ENCODE results near the gene FBXL19. TPM values are rescaled to one million over a fixed set of nuclear protein-coding genes. Genes with fewer than 3 reads are reported as not detected.

The FBXL19 gene
- total RNA-seq, 1 experiment from 2014 or later: 84.3 TPM

DNA sequence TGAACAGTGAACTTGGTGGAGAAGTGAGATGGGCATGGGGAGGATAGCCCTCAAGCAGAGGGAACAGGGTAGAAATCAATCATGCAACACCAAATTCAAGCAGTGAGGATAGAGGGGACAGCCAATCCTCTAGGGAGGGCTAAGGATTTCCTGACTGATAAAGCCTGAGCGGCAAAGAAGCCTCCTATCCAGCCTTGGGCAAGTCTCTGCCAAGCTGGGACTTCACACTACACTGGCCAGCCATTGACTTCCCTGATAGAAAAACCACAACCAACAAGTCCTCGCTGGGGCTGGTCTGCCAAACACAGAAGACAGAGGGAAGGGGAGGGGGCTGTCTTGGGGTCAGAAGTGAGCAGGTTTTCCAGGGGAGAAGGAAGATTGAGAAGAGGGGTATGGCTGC is 2.5 kb upstream of the FBXL19 start:
- ChIA-PET POLR2A (interaction anchor here (1.0 kb wide), 1 partner anchor 115 kb away, joined by 3 read pairs; no protein-coding TSS in a partner anchor), CTCF (interaction anchor here (1.8 kb wide), 1 partner anchor 76 kb away, joined by 10 read pairs; no protein-coding TSS in a partner anchor)
- Mint-ChIP-seq H3K27ac (no peak overlapping the region), H3K36me3 (peaks cover under 1% of the 10 kb centered on the region; the same call in 1 of the 2 replicates), H3K4me1 (peaks cover 7% of the 10 kb centered on the region), H3K9me3 (no peaks in the 10 kb centered on the region), H3K4me3 (no peak overlapping the region), H3K27me3 (ENCODE audit: low read depth) (no peaks in the 10 kb centered on the region; the same call in 1 of the 2 replicates)
- TF ChIP-seq ZNF396 (CRISPR knock-in tag; IDR thresholded peaks at IDR 0.05; ENCODE audit: borderline replicate concordance) (no peak), SP1 (CRISPR knock-in tag; conservative IDR thresholded peaks at IDR 0.05) (no peak), JUN (CRISPR knock-in tag; IDR thresholded peaks at IDR 0.05) (no peak), MXD4 (CRISPR knock-in tag; IDR thresholded peaks at IDR 0.05; ENCODE audit: borderline replicate concordance) (no peak)
- TF ChIP-seq, protein P1, sequence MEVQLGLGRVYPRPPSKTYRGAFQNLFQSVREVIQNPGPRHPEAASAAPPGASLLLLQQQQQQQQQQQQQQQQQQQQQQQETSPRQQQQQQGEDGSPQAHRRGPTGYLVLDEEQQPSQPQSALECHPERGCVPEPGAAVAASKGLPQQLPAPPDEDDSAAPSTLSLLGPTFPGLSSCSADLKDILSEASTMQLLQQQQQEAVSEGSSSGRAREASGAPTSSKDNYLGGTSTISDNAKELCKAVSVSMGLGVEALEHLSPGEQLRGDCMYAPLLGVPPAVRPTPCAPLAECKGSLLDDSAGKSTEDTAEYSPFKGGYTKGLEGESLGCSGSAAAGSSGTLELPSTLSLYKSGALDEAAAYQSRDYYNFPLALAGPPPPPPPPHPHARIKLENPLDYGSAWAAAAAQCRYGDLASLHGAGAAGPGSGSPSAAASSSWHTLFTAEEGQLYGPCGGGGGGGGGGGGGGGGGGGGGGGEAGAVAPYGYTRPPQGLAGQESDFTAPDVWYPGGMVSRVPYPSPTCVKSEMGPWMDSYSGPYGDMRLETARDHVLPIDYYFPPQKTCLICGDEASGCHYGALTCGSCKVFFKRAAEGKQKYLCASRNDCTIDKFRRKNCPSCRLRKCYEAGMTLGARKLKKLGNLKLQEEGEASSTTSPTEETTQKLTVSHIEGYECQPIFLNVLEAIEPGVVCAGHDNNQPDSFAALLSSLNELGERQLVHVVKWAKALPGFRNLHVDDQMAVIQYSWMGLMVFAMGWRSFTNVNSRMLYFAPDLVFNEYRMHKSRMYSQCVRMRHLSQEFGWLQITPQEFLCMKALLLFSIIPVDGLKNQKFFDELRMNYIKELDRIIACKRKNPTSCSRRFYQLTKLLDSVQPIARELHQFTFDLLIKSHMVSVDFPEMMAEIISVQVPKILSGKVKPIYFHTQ (CRISPR knock-in tag; IDR thresholded peaks at IDR 0.05): no peak
- TF ChIP-seq, protein P2, sequence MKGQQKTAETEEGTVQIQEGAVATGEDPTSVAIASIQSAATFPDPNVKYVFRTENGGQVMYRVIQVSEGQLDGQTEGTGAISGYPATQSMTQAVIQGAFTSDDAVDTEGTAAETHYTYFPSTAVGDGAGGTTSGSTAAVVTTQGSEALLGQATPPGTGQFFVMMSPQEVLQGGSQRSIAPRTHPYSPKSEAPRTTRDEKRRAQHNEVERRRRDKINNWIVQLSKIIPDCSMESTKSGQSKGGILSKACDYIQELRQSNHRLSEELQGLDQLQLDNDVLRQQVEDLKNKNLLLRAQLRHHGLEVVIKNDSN (CRISPR knock-in tag; IDR thresholded peaks at IDR 0.05): no peak
- TF ChIP-seq, protein P3, sequence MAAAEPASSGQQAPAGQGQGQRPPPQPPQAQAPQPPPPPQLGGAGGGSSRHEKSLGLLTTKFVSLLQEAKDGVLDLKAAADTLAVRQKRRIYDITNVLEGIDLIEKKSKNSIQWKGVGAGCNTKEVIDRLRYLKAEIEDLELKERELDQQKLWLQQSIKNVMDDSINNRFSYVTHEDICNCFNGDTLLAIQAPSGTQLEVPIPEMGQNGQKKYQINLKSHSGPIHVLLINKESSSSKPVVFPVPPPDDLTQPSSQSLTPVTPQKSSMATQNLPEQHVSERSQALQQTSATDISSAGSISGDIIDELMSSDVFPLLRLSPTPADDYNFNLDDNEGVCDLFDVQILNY (CRISPR knock-in tag; IDR thresholded peaks at IDR 0.05): no peak
- TF ChIP-seq, protein P4, sequence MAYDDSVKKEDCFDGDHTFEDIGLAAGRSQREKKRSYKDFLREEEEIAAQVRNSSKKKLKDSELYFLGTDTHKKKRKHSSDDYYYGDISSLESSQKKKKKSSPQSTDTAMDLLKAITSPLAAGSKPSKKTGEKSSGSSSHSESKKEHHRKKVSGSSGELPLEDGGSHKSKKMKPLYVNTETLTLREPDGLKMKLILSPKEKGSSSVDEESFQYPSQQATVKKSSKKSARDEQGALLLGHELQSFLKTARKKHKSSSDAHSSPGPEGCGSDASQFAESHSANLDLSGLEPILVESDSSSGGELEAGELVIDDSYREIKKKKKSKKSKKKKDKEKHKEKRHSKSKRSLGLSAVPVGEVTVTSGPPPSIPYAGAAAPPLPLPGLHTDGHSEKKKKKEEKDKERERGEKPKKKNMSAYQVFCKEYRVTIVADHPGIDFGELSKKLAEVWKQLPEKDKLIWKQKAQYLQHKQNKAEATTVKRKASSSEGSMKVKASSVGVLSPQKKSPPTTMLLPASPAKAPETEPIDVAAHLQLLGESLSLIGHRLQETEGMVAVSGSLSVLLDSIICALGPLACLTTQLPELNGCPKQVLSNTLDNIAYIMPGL (CRISPR knock-in tag; IDR thresholded peaks at IDR 0.05): no peak
- TF ChIP-seq, protein P5, sequence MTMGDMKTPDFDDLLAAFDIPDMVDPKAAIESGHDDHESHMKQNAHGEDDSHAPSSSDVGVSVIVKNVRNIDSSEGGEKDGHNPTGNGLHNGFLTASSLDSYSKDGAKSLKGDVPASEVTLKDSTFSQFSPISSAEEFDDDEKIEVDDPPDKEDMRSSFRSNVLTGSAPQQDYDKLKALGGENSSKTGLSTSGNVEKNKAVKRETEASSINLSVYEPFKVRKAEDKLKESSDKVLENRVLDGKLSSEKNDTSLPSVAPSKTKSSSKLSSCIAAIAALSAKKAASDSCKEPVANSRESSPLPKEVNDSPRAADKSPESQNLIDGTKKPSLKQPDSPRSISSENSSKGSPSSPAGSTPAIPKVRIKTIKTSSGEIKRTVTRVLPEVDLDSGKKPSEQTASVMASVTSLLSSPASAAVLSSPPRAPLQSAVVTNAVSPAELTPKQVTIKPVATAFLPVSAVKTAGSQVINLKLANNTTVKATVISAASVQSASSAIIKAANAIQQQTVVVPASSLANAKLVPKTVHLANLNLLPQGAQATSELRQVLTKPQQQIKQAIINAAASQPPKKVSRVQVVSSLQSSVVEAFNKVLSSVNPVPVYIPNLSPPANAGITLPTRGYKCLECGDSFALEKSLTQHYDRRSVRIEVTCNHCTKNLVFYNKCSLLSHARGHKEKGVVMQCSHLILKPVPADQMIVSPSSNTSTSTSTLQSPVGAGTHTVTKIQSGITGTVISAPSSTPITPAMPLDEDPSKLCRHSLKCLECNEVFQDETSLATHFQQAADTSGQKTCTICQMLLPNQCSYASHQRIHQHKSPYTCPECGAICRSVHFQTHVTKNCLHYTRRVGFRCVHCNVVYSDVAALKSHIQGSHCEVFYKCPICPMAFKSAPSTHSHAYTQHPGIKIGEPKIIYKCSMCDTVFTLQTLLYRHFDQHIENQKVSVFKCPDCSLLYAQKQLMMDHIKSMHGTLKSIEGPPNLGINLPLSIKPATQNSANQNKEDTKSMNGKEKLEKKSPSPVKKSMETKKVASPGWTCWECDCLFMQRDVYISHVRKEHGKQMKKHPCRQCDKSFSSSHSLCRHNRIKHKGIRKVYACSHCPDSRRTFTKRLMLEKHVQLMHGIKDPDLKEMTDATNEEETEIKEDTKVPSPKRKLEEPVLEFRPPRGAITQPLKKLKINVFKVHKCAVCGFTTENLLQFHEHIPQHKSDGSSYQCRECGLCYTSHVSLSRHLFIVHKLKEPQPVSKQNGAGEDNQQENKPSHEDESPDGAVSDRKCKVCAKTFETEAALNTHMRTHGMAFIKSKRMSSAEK (CRISPR knock-in tag; IDR thresholded peaks at IDR 0.05; ENCODE audit: borderline replicate concordance): no peak
- DNase-seq (ENCODE audit: low spot score): no peak
- ATAC-seq: no peak

DNA sequence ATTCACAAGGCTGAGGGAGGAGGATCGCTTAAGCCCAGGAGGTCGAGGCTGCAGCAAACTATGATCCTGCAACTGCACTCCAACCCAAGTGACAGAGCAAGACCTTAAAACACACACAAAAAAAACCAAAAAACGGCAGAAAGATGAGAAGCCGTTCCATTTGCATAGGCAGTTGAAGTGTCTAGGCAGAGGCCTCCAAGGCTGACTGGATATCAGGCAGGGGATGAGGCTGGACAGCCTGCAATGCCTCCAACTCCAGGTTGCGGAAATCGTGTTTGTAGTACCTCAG is 2.0 kb upstream of the FBXL19 start:
- no peaks in the 10 kb centered on the region for H3K9me3 Mint-ChIP-seq
- H3K27ac Mint-ChIP-seq: no peak overlapping the region
- DNase-seq (ENCODE audit: low spot score) (no peak), ATAC-seq (no peak)
- ChIA-PET POLR2A (no interaction called here), CTCF (interaction anchor here (1.8 kb wide), 1 partner anchor 77 kb away, joined by 10 read pairs; no protein-coding TSS in a partner anchor)
- no peaks in the 10 kb centered on the region; the same call in 1 of the 2 replicates for H3K27me3 Mint-ChIP-seq (ENCODE audit: low read depth)
- peak overlapping the region; percentile 99 for H3K4me3 Mint-ChIP-seq
- peaks cover 6% of the 10 kb centered on the region; the same call in 1 of the 2 replicates for H3K36me3 Mint-ChIP-seq
- H3K4me1 Mint-ChIP-seq: peaks cover 12% of the 10 kb centered on the region
- TF ChIP-seq, protein P6, sequence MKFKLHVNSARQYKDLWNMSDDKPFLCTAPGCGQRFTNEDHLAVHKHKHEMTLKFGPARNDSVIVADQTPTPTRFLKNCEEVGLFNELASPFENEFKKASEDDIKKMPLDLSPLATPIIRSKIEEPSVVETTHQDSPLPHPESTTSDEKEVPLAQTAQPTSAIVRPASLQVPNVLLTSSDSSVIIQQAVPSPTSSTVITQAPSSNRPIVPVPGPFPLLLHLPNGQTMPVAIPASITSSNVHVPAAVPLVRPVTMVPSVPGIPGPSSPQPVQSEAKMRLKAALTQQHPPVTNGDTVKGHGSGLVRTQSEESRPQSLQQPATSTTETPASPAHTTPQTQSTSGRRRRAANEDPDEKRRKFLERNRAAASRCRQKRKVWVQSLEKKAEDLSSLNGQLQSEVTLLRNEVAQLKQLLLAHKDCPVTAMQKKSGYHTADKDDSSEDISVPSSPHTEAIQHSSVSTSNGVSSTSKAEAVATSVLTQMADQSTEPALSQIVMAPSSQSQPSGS (CRISPR knock-in tag; IDR thresholded peaks at IDR 0.05; ENCODE audit: borderline replicate concordance, low read depth): no peak
- TF ChIP-seq ELF4 (CRISPR knock-in tag; IDR thresholded peaks at IDR 0.05; ENCODE audit: low read depth) (no peak), TCF7 (CRISPR knock-in tag; IDR thresholded peaks at IDR 0.05; ENCODE audit: low read depth) (no peak), PRRX2 (CRISPR knock-in tag; IDR thresholded peaks at IDR 0.05) (no peak), HMGA2 (CRISPR knock-in tag; IDR thresholded peaks at IDR 0.05) (no peak), SOX15 (CRISPR knock-in tag; IDR thresholded peaks at IDR 0.05) (no peak), TEAD1 (CRISPR knock-in tag; IDR thresholded peaks at IDR 0.05) (no peak), RELA (CRISPR knock-in tag; IDR thresholded peaks at IDR 0.05; ENCODE audit: borderline replicate concordance) (no peak), ESRRA (CRISPR knock-in tag; IDR thresholded peaks at IDR 0.05; ENCODE audit: borderline replicate concordance) (no peak), CREM (CRISPR knock-in tag; IDR thresholded peaks at IDR 0.05) (no peak)
- TF ChIP-seq, protein P7, sequence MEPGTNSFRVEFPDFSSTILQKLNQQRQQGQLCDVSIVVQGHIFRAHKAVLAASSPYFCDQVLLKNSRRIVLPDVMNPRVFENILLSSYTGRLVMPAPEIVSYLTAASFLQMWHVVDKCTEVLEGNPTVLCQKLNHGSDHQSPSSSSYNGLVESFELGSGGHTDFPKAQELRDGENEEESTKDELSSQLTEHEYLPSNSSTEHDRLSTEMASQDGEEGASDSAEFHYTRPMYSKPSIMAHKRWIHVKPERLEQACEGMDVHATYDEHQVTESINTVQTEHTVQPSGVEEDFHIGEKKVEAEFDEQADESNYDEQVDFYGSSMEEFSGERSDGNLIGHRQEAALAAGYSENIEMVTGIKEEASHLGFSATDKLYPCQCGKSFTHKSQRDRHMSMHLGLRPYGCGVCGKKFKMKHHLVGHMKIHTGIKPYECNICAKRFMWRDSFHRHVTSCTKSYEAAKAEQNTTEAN (CRISPR knock-in tag; IDR thresholded peaks at IDR 0.05): no peak
- TF ChIP-seq, protein P8, sequence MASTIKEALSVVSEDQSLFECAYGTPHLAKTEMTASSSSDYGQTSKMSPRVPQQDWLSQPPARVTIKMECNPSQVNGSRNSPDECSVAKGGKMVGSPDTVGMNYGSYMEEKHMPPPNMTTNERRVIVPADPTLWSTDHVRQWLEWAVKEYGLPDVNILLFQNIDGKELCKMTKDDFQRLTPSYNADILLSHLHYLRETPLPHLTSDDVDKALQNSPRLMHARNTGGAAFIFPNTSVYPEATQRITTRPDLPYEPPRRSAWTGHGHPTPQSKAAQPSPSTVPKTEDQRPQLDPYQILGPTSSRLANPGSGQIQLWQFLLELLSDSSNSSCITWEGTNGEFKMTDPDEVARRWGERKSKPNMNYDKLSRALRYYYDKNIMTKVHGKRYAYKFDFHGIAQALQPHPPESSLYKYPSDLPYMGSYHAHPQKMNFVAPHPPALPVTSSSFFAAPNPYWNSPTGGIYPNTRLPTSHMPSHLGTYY (CRISPR knock-in tag; IDR thresholded peaks at IDR 0.05): no peak

Measured in WTC11 (cell line).